ENCODE results near the gene CD9. TPM values are rescaled to one million over a fixed set of nuclear protein-coding genes. Genes with fewer than 3 reads are reported as not detected.
A peak's percentile ranks its signal among the peaks of the same experiment; 100 is the strongest.

Gene CD9
- total and polyA plus RNA-seq, 2 donors (not counting 3 experiments of a cell fraction or from before 2014, with no cell fraction given), result 379 to 1,225 TPM

GRCh38 chr12:6229224-6230218, 29.3 kb downstream of the CD9 start:
- intact Hi-C loops (cut with micrococcal nuclease) (loop anchor here (5.0 kb wide), 1 partner anchor 48 kb away; no protein-coding TSS in a partner anchor), dilution Hi-C loops (cut with MboI; ENCODE audit: extremely low pct_ligation_motif_present, low sequenced_read_pairs) (no loop called here)
- Histone ChIP-seq H3K9me3 (replicated peaks; ENCODE audit: control insufficient read depth, insufficient read depth, low read length) (no peaks in the 10 kb centered on the region), H3K79me2 (ENCODE audit: control insufficient read depth, insufficient read depth, low read length) (peaks cover 86% of the 10 kb centered on the region), H2AFZ (ENCODE audit: low read depth, low read length) (no peak overlapping the region), H3K4me3 (replicated peaks in 1 of 3; ENCODE audit: insufficient read depth in 1 of 3, low read depth in 1 of 3, low read length in 3 of 3) (no peak overlapping the region), H3K27me3 (ENCODE audit: control insufficient read depth in 2 of 2, insufficient read depth in 2 of 2, low read length in 2 of 2) (no peaks in the 10 kb centered on the region), H3K27ac (ENCODE audit: insufficient read depth, low read depth, low read length) (peak overlapping the region; percentile 42), H3K36me3 (ENCODE audit: control insufficient read depth in 2 of 2, extremely low read depth in 1 of 2, insufficient read depth in 2 of 2, low read length in 2 of 2) (peaks cover 22 to 23% of the 10 kb centered on the region in 2 experiments), H3K9ac (replicated peaks; ENCODE audit: extremely low read depth, insufficient read depth, low read length) (no peak overlapping the region), H3K9me1 (replicated peaks; ENCODE audit: control insufficient read depth, extremely low read depth, insufficient read depth, low read length) (no peaks in the 10 kb centered on the region), H4K20me1 (replicated peaks; ENCODE audit: control insufficient read depth, extremely low read depth, insufficient read depth, low read length) (no peaks in the 10 kb centered on the region), H3K4me2 (ENCODE audit: insufficient read depth, low read length) (no peak overlapping the region), H3K4me1 (ENCODE audit: control insufficient read depth, extremely low read depth, insufficient read depth, low read length) (peaks cover 75% of the 10 kb centered on the region)
- CTCF ChIA-PET, result interaction anchor here (0.8 to 4.1 kb wide), 13 partner anchors 8 to 241 kb away, joined by 3 to 27 read pairs (median 4); no protein-coding TSS in a partner anchor
- peak; percentile 84 for DNase-seq (ENCODE audit: low read depth, low spot score)
- FAIRE-seq, result peak; percentile 42
- TF ChIP-seq EZH2 (IDR thresholded peaks at IDR 0.05; ENCODE audit: borderline replicate concordance, low read depth, low read length, severe bottlenecking) (no peak), POLR2A (IDR thresholded peaks at IDR 0.05; ENCODE audit: low read depth, low read length) (peak; percentile 42), MYC (IDR thresholded peaks at IDR 0.05; ENCODE audit: low read depth, low read length) (no peak), JUN (IDR thresholded peaks at IDR 0.05; ENCODE audit: borderline replicate concordance, insufficient read depth, insufficient read length, low read depth) (peak; percentile 59), POLR2AphosphoS5 (IDR thresholded peaks at IDR 0.05; ENCODE audit: insufficient read depth, low read depth, low read length) (peak; percentile 3)
- no TSS peak for BruUV-seq (replicated peaks)
- POLR2A ChIA-PET, result no interaction called here
